Spleen (tissue), 7 donors: ENCODE results near the gene SIAH1.

Source experiments
- CTCF ChIP-seq, 11 experiments: fragments of 200-600 bp in 7 of 11; fragments of 450-650 bp in 4 of 11; sonication (generic) in 4 of 11; IDR thresholded peaks in 8 of 11; conservative IDR thresholded peaks in 3 of 11; 1 replicate in 7 of 11; 2 replicates in 4 of 11; pipeline versions ENCODE4 v1.4.0 to v1.8.0; 2016 to 2021; ENCODE audit warnings: antibody characterized with exemption in 11 of 11, inconsistent platforms in 4 of 11, mild to moderate bottlenecking in 1 of 11
- POLR2A ChIP-seq, 3 donors: fragments of 450-650 bp; IDR thresholded peaks; one replicate each; pipeline ENCODE4 v1.5.1; 2017; ENCODE audit warnings: antibody characterized with exemption in 3 of 3, mild to moderate bottlenecking in 1 of 3
- POLR2AphosphoS5 ChIP-seq, 3 donors: sonication (generic); formaldehyde crosslinking; IDR thresholded peaks; one replicate each; pipeline ENCODE4 v1.5.1; 2017; ENCODE audit warnings: antibody characterized with exemption in 3 of 3
- donor health status: DM: no; HTN: no; CAD: no; lungs with moderate emphysema.
- donor health status: DM: no; HTN: no; CAD: no.
- donor health status: DM: no; HTN: no; CAD: no.

- no peak for TF ChIP-seq CTCF (IDR thresholded peaks at IDR 0.05 in 8 of 11, conservative IDR thresholded peaks at IDR 0.05 in 3 of 11)
- TF ChIP-seq POLR2A (IDR thresholded peaks at IDR 0.05) = no peak
- TF ChIP-seq POLR2AphosphoS5 (IDR thresholded peaks at IDR 0.05) = no peak
These were observed 1.5 kb upstream of the SIAH1 start for GRCh38 chr16:48386559-48387312.
